NCI-H1092 (cell line): ENCODE data around the gene EQTN.
"Not testable (repeated sequence)": the region's sequence is repeated elsewhere in the genome, so short reads cannot be mapped to it uniquely, and the experiment has no call there.

ENCODE experiments used
- DNase-seq: peaks from one replicate; lab custom pipeline; 2025; lab: John Stamatoyannopoulos, UW

EQTN gene

GRCh38 chr9:27292659-27293405 lies 4.1 kb downstream of the EQTN start:
- DNase-seq, result no peak

- no peak for DNase-seq
Observed at GRCh38 chr9:27291292-27291691, 5.7 kb downstream of the EQTN start.

- no peak for DNase-seq
Observed at GRCh38 chr9:27282269-27282668, 14.7 kb downstream of the EQTN start.

GRCh38 chr9:27280860-27281259 lies 16.1 kb downstream of the EQTN start:
- DNase-seq, result no peak

GRCh38 chr9:27280249-27280648 lies 16.7 kb downstream of the EQTN start:
- DNase-seq, result no peak

- no peak for DNase-seq
Observed at GRCh38 chr9:27279611-27280010, 17.3 kb downstream of the EQTN start.

- DNase-seq, result no peak
Observed at GRCh38 chr9:27278374-27278773, 18.6 kb downstream of the EQTN start.

GRCh38 chr9:27276193-27277030 lies 20.5 kb downstream of the EQTN start:
- peak; percentile 43 for DNase-seq

- DNase-seq, result no peak
Observed at GRCh38 chr9:27273186-27273585, 23.8 kb downstream of the EQTN start.

GRCh38 chr9:27272103-27272502 lies 24.8 kb downstream of the EQTN start:
- DNase-seq, result no peak

GRCh38 chr9:27261517-27262211 lies 35.3 kb downstream of the EQTN start:
- DNase-seq, result no peak

- DNase-seq, result no peak
Observed at GRCh38 chr9:27260789-27261516, 36.0 kb downstream of the EQTN start.

- DNase-seq, result no peak
Observed at GRCh38 chr9:27258662-27259061, 38.3 kb downstream of the EQTN start.

GRCh38 chr9:27248702-27249101 lies 48.2 kb downstream of the EQTN start:
- DNase-seq, result no peak

- DNase-seq, result peak; percentile 14
Observed at GRCh38 chr9:27247756-27248155, 49.2 kb downstream of the EQTN start.

GRCh38 chr9:27239648-27240047 lies 57.3 kb downstream of the EQTN start:
- not testable (repeated sequence) for DNase-seq
